ENCODE data around the gene SYNE1. TPM values are rescaled to one million over a fixed set of nuclear protein-coding genes. Genes with fewer than 3 reads are reported as not detected.

SYNE1 gene
- total and polyA plus RNA-seq, 2 of the 8 experiments (the other 6 are each of a cell fraction or from before 2014, with no cell fraction given), result 2.8 to 5.5 TPM

GRCh38 chr6:152478377-152479010 lies 158.7 kb downstream of the SYNE1 start (continued):
- TF ChIP-seq BACH1 (IDR thresholded peaks at IDR 0.05; ENCODE audit: low read length) (no peak), RBBP5 (IDR thresholded peaks at IDR 0.05; ENCODE audit: borderline replicate concordance, low read depth, low read length) (no peak)

Data from H1 (cell line).